Bronchial smooth muscle cell (primary cell): Measurements from ENCODE around the gene SSH3. TPM values are rescaled to one million over a fixed set of nuclear protein-coding genes. Genes with fewer than 3 reads are reported as not detected.

ENCODE experiments used
- total RNA-seq: library from RNA; depleted of rRNA; stranded (reverse); fragments of >200 nt; gene quantifications from 2 replicates; pipeline ENCODE4 v1.2.1, GENCODE V29; 2014

Gene SSH3
- total RNA-seq, result 16.2 and 19.1 TPM in 2 replicates

GRCh38 chr11:67303132-67303834 is at the start of gene SSH3:
Gene SSH3, plus strand, starts transcription at chr11:67303530. Its CDS starts 96 bp downstream, at chr11:67303626.

GRCh38 chr11:67266449-67267187 is 36.7 kb upstream of the SSH3 start, which contains the start of gene GRK2:
Gene GRK2, plus strand, starts transcription at chr11:67266473. Its CDS starts 227 bp downstream, at chr11:67266700.

DNA sequence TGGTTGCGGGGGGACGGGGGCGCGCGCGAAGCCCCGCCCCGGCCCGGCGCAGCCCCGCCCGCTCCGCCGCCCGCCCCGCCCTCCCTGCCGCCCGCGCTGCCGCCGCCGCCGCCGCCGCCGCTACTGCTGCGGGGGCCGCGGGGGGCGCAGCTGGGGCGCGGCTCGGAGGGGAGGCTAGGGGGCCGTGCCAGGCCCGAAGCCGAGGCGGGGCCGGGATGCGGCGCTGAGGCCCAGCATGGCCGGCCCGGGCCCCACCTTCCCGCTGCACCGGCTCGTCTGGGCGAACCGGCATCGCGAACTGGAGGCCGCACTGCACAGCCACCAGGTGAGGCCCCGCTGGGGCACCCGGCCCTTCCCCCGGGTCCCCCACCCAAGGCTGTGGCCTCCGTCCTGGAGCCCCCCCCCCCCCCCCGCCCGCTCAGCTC is 14.1 kb upstream of the SSH3 start, which contains the start of gene ANKRD13D:
TSS of gene ANKRD13D (plus strand) at position 78 of the 425 bp plus-strand sequence. CDS start at position 236, 158 bp downstream.

DNA sequence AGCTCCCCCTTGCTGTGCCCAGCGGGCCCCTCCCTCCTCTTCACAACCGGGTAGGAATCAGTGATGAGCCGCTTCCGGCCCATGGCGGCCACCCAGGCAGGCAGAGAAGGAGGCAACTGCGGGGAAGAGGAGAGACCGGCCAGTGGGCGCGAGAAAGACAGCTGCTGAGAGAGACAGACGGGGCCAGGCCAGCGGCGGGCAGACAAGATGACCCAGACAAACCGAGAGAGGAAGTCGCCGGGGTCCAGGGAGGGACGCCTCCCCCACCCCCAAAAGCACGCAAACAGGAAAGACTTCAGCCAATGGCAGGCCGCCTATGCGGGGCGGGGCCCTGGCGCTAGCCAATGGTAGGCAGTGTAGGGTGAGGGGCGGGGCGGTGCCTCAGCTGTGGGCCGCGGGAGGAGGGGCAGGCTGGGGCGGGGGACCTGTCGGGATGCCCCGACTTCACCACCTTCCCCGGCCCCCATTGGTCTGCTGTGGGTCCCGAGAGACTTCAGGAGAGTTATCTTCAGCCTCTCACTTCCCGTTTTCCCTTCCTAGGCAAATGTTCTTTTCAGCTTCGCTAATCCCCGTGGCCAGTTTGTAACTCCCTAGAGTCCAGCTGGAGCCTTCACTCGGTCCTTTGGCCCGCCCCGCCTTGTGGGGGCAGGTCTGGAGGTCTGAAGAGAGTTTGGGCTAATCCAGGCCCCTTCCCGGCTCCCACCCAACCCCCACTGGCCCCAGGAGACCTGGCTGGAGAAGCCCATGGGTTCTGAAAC is 50.2 kb downstream of the SSH3 start, which contains the start of gene POLD4:
TSS of gene POLD4 (minus strand) at position 230 of the 758 bp plus-strand sequence. CDS start at position 83, 147 bp downstream.

Other genes starting within 250 kb of the SSH3 start
- 11.6 and 16.1 TPM in 2 replicates for gene RHOD, start 246.7 kb upstream of the SSH3 start, total RNA-seq
- 31.4 and 40.2 TPM in 2 replicates for gene KDM2A, start 184.3 kb upstream of the SSH3 start, total RNA-seq
- gene GRK2, start 37.1 kb upstream of the SSH3 start, total RNA-seq, result 21.3 and 23.3 TPM in 2 replicates
- gene ANKRD13D, start 14.2 kb upstream of the SSH3 start, total RNA-seq, result 26.6 and 32.3 TPM in 2 replicates
- 26.8 and 32.2 TPM in 2 replicates for gene POLD4, start 50.0 kb downstream of the SSH3 start, total RNA-seq
- 2.7 and 3.0 TPM in 2 replicates for gene CLCF1, start 70.1 kb downstream of the SSH3 start, total RNA-seq
- 5.0 and 6.3 TPM in 2 replicates for gene RAD9A, start 88.5 kb downstream of the SSH3 start, total RNA-seq
- 72.2 and 109 TPM in 2 replicates for gene PPP1CA, start 98.3 kb downstream of the SSH3 start, total RNA-seq
- not detected in 2 replicates for gene TBC1D10C, start 100.6 kb downstream of the SSH3 start, total RNA-seq
- gene CARNS1, start 112.1 kb downstream of the SSH3 start, total RNA-seq, result 0.09 and 0.16 TPM in 2 replicates
- gene RPS6KB2, start 125.0 kb downstream of the SSH3 start, total RNA-seq, result 28.4 and 43.7 TPM in 2 replicates
- under 0.01 TPM in 1 of 2 replicates, not detected in the other for gene PTPRCAP, start 134.2 kb downstream of the SSH3 start, total RNA-seq
- 175 and 181 TPM in 2 replicates for gene CORO1B, start 139.9 kb downstream of the SSH3 start, total RNA-seq
- gene GPR152, start 149.2 kb downstream of the SSH3 start, total RNA-seq, result not detected in 2 replicates
- gene CABP4, start 151.8 kb downstream of the SSH3 start, total RNA-seq, result not detected in 2 replicates
- 7.8 and 14.7 TPM in 2 replicates for gene TMEM134, start 165.7 kb downstream of the SSH3 start, total RNA-seq
- gene AIP, start 179.5 kb downstream of the SSH3 start, total RNA-seq, result 138 and 208 TPM in 2 replicates
- 10.7 and 16.4 TPM in 2 replicates for gene PITPNM1, start 201.8 kb downstream of the SSH3 start, total RNA-seq
- gene CDK2AP2, start 204.6 kb downstream of the SSH3 start, total RNA-seq, result 4.4 and 5.5 TPM in 2 replicates
- not detected in 2 replicates for gene CABP2, start 219.9 kb downstream of the SSH3 start, total RNA-seq